A673 (cell line): ENCODE results near the gene PDE11A. TPM values are rescaled to one million over a fixed set of nuclear protein-coding genes. Genes with fewer than 3 reads are reported as not detected.

Experiments
- BruUV-seq: library from RNA; stranded (reverse); fragments of 400-500 nt; replicated peaks from 2 replicates; lab custom pipeline; 2021; lab: Mats Ljungman, UMichigan
- CTCF ChIA-PET: fragments of 300-600 bp; sonication (Branson Sonifier 250); formaldehyde crosslinking; loops from one replicate; lab custom pipeline; 2022; ENCODE audit warnings: antibody characterized with exemption; lab: Charles Lee
- POLR2A ChIA-PET: fragments of 300-600 bp; sonication (Branson Sonifier 250); formaldehyde crosslinking; loops from one replicate; lab custom pipeline; 2022; ENCODE audit warnings: antibody characterized with exemption; ENCODE audit not compliant: low non-redundant PET; lab: Charles Lee
- DNase-seq: peaks from one replicate; pipeline ENCODE4 v3.0.0-alpha.2; 2015; ENCODE audit warnings: low spot score
- H3K27ac ChIP-seq: fragments of 200-600 bp; sonication (generic); 2 replicates; pipeline ENCODE4 v1.5.1; 2016; ENCODE audit warnings: mixed run types, low read depth, mild to moderate bottlenecking, mixed read lengths, antibody characterized with exemption, low read length; ENCODE audit not compliant: poor library complexity, severe bottlenecking
- H3K27me3 ChIP-seq: fragments of 200-600 bp; sonication (generic); replicated peaks from 2 replicates; pipeline ENCODE4 v1.6.1; 2017; ENCODE audit warnings: mixed run types, low read depth, mild to moderate bottlenecking, mixed read lengths, antibody characterized with exemption, low read length; ENCODE audit not compliant: insufficient read depth, poor library complexity
- H3K36me3 ChIP-seq: fragments of 200-600 bp; sonication (generic); 2 replicates; pipeline ENCODE4 v1.6.1; 2016; ENCODE audit warnings: mixed run types, mild to moderate bottlenecking, mixed read lengths, antibody characterized with exemption, low read length; ENCODE audit not compliant: insufficient read depth, poor library complexity, severe bottlenecking
- H3K4me1 ChIP-seq: fragments of 200-600 bp; sonication (generic); 2 replicates; pipeline ENCODE4 v1.6.1; 2017; ENCODE audit warnings: mixed run types, mild to moderate bottlenecking, mixed read lengths, antibody characterized with exemption, low read length; ENCODE audit not compliant: insufficient read depth, poor library complexity, severe bottlenecking
- H3K4me3 ChIP-seq: fragments of 200-600 bp; sonication (generic); 2 replicates; pipeline ENCODE4 v1.5.1; 2016; ENCODE audit warnings: low read depth, mixed run types, mild to moderate bottlenecking, mixed read lengths, low read length; ENCODE audit not compliant: poor library complexity, severe bottlenecking
- H3K9me3 ChIP-seq: fragments of 200-600 bp; sonication (generic); 2 replicates; pipeline ENCODE4 v1.6.1; 2016; ENCODE audit warnings: mixed run types, low read depth, mild to moderate bottlenecking, mixed read lengths, antibody characterized with exemption, low read length; ENCODE audit not compliant: poor library complexity, severe bottlenecking
- CTCF ChIP-seq: fragments of 300-800, 200-600 bp; sonication (generic); conservative IDR thresholded peaks from 2 replicates; pipeline ENCODE4 v1.5.1; 2017; ENCODE audit warnings: low read depth, mild to moderate bottlenecking, antibody characterized with exemption, low read length, moderate library complexity, mixed read lengths
- EZH2 ChIP-seq: fragments of 200-600 bp; sonication (generic); IDR thresholded peaks from 2 replicates; pipeline ENCODE4 v1.6.1; 2017; ENCODE audit warnings: borderline replicate concordance, low read depth, mild to moderate bottlenecking, mixed read lengths, antibody characterized with exemption, low read length; ENCODE audit not compliant: poor library complexity, severe bottlenecking
- intact Hi-C: fragments of 100-400 bp; cut with micrococcal nuclease; formaldehyde crosslinking; loops from one replicate; pipeline ENCODE4 v1.10.0; 2022; ENCODE audit not compliant: unreplicated experiment
- total RNA-seq: library from RNA; stranded (reverse); gene quantifications from 2 replicates; pipeline ENCODE4 v1.2.3, GENCODE V29; 2021

PDE11A gene
- total RNA-seq, 1 experiment from 2014 or later = not detected

- Histone ChIP-seq H3K36me3 (no peaks in the 10 kb centered on the region), H3K27ac (peak overlapping the region; percentile 86), H3K27me3 (no peaks in the 10 kb centered on the region), H3K4me3 (no peak overlapping the region), H3K4me1 (peaks cover 49% of the 10 kb centered on the region), H3K9me3 (peaks cover 3% of the 10 kb centered on the region)
- CTCF ChIA-PET = no interaction called here
- POLR2A ChIA-PET = no interaction called here
- intact Hi-C loops = no loop called here
- no TSS peak for BruUV-seq
- TF ChIP-seq CTCF (no peak), EZH2 (no peak)
- peak; percentile 95 for DNase-seq
Observed at GRCh38 chr2:177606636-177607035, 465.9 kb downstream of the PDE11A start.

DNA sequence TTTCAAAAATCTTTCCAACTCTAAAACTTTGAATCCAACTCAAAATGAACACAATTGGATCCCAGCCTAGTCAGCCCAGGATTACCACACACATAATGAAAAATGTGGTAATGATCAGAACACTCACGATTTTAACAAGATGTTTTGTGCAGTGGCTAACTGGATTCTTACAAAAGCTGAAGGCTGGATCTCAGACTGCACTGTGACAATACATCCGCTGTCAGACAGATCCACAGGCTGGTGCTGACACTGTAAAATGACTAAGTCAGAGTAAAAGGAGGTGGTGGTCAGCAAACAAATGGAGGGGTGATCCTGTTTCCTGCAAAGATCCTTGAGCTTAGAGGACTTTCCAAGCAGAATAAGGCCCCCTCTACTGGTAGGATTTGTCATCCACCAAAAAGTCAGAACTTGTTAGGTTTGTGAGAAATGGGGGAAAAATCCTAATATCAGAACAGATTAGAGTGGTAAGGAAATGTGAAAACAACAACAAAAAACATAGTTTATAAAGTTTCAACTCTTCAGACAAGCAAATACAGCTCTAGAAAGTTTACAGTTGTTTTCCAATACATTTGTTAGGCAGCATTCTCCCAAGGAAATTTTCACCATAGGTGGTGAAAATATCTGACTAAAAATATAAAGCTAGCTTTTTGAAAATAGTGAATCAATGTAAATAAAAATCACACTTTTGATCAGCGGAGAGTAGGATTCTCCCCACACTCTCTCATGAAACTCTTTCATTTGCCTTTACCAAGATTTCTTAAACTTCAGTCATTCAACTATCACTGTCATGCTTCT, 468.1 kb downstream of the PDE11A start:
- Histone ChIP-seq H3K4me3 (peak overlapping the region; percentile 18), H3K36me3 (no peaks in the 10 kb centered on the region), H3K27ac (peak overlapping the region; percentile 51), H3K4me1 (peaks cover 49% of the 10 kb centered on the region), H3K27me3 (no peaks in the 10 kb centered on the region), H3K9me3 (peaks cover 3% of the 10 kb centered on the region)
- intact Hi-C loops = loop anchor here (2.0 to 5.0 kb wide), 4 partner anchors 52 to 267 kb away; a partner anchor contains a TSS
- BruUV-seq = no TSS peak
- CTCF ChIA-PET = interaction anchor here (0.7 to 1.3 kb wide), 5 partner anchors 14 to 440 kb away, joined by 3 to 7 read pairs (median 4); no protein-coding TSS in a partner anchor
- DNase-seq = peak; percentile 77
- TF ChIP-seq CTCF = peak; percentile 84
- no peak for TF ChIP-seq EZH2
- POLR2A ChIA-PET = interaction anchor here (0.6 kb wide), 1 partner anchor 785 kb away, joined by 3 read pairs; no protein-coding TSS in a partner anchor

- POLR2A ChIA-PET = interaction anchor here (0.6 kb wide), 1 partner anchor 784 kb away, joined by 3 read pairs; no protein-coding TSS in a partner anchor
- H3K27me3 ChIP-seq = no peaks in the 10 kb centered on the region
- no peak for TF ChIP-seq CTCF
Observed at GRCh38 chr2:177603768-177604167, 468.8 kb downstream of the PDE11A start.

More at GRCh38 chr2:177603768-177604167, 468.8 kb downstream of the PDE11A start:
- DNase-seq = no peak
- no TSS peak for BruUV-seq
- H3K9me3 ChIP-seq = peaks cover 3% of the 10 kb centered on the region
- no peaks in the 10 kb centered on the region for H3K36me3 ChIP-seq
- peak overlapping the region; percentile 18 for H3K4me3 ChIP-seq
- intact Hi-C loops = loop anchor here (2.0 to 5.0 kb wide), 4 partner anchors 51 to 266 kb away; a partner anchor contains a TSS
- peak overlapping the region; percentile 51 for H3K27ac ChIP-seq
- CTCF ChIA-PET = interaction anchor here (1.0 to 1.3 kb wide), 4 partner anchors 14 to 439 kb away, joined by 3 to 7 read pairs (median 4); no protein-coding TSS in a partner anchor
- peaks cover 54% of the 10 kb centered on the region for H3K4me1 ChIP-seq
